H1 (cell line): ENCODE data around the gene TFRC. TPM values are rescaled to one million over a fixed set of nuclear protein-coding genes. Genes with fewer than 3 reads are reported as not detected.
A peak's percentile ranks its signal among the peaks of the same experiment; 100 is the strongest.

Experiments
- CTCF ChIA-PET: fragments of 300-600 bp; sonication (Branson Sonifier 250); formaldehyde crosslinking; loops from one replicate; lab custom pipeline; 2021; ENCODE audit not compliant: partially characterized antibody; lab: Charles Lee
- POLR2A ChIA-PET: fragments of 300-600 bp; sonication (Branson Sonifier 250); formaldehyde crosslinking; loops from one replicate; lab custom pipeline; 2021; ENCODE audit warnings: inconsistent platforms; ENCODE audit not compliant: partially characterized antibody; lab: Charles Lee
- DNase-seq, 2 experiments: peaks; one replicate each; pipeline versions ENCODE4 v3.0.0 to v3.0.0-alpha.2; 2010 to 2022; ENCODE audit warnings: low spot score in 2 of 2, low read depth in 1 of 2, mixed read lengths in 1 of 2
- FAIRE-seq: peaks from 2 replicates; lab custom pipeline; 2011; peaks lifted over from hg19 to GRCh38; lab: Jason Lieb, UNC
- H2AFZ ChIP-seq: 2 replicates; pipeline ENCODE4 v1.8.1; 2012; ENCODE audit warnings: low read length, inconsistent platforms
- H2AK5ac ChIP-seq: 2 replicates; pipeline ENCODE4 v1.6.1; 2013; ENCODE audit warnings: low read depth, low read length
- H2BK120ac ChIP-seq: replicated peaks from 2 replicates; pipeline ENCODE3; 2013; ENCODE audit warnings: low read depth, low read length, inconsistent platforms
- H2BK12ac ChIP-seq: 2 replicates; pipeline ENCODE4 v1.6.1; 2013; ENCODE audit warnings: low read depth, low read length
- H2BK15ac ChIP-seq: 2 replicates; pipeline ENCODE4 v1.6.1; 2013; ENCODE audit warnings: low read length
- H2BK20ac ChIP-seq: 2 replicates; pipeline ENCODE4 v1.6.1; 2013; ENCODE audit warnings: low read length
- H2BK5ac ChIP-seq: 2 replicates; pipeline ENCODE4 v1.6.1; 2013; ENCODE audit warnings: low read depth, low read length
- H3K14ac ChIP-seq: 2 replicates; pipeline ENCODE4 v1.6.1; 2013; ENCODE audit warnings: inconsistent platforms; ENCODE audit not compliant: insufficient read length
- H3K18ac ChIP-seq: 2 replicates; pipeline ENCODE4 v1.6.1; 2013; ENCODE audit warnings: low read length; ENCODE audit errors: extremely low read depth
- H3K23ac ChIP-seq: 2 replicates; pipeline ENCODE4 v1.6.1; 2013; ENCODE audit warnings: inconsistent platforms; ENCODE audit not compliant: insufficient read length
- H3K23me2 ChIP-seq: 2 replicates; pipeline ENCODE4 v1.6.1; 2013; ENCODE audit warnings: low read depth, low read length
- H3K27ac ChIP-seq: 2 replicates; pipeline ENCODE4 v1.6.1; 2011; ENCODE audit warnings: low read depth, low read length, inconsistent platforms
- H3K27me3 ChIP-seq, 4 experiments: replicated peaks in 1 of 4; 1 replicate in 1 of 4; 2 replicates in 3 of 4; pipeline versions ENCODE4 v1.6.1 to v1.8.1; 2011 to 2013; ENCODE audit warnings: low read length in 3 of 4, mild to moderate bottlenecking in 3 of 4, inconsistent platforms in 2 of 4, mixed read lengths in 2 of 4, moderate library complexity in 1 of 4; ENCODE audit not compliant: control insufficient read depth in 3 of 4, insufficient read depth in 3 of 4; ENCODE audit errors: extremely low read depth in 1 of 4
- H3K36me3 ChIP-seq, 4 experiments: 2 replicates each; pipeline versions ENCODE4 v1.6.1 to v1.8.1; 2011 to 2013; ENCODE audit warnings: mild to moderate bottlenecking in 4 of 4, low read length in 3 of 4, moderate library complexity in 2 of 4, control low read depth in 1 of 4, inconsistent platforms in 1 of 4; ENCODE audit not compliant: insufficient read depth in 4 of 4, control insufficient read depth in 2 of 4
- H3K4ac ChIP-seq: replicated peaks from 2 replicates; pipeline ENCODE3; 2013; ENCODE audit warnings: low read length, low read depth, mixed read lengths, inconsistent platforms; ENCODE audit not compliant: insufficient read length
- H3K4me1 ChIP-seq, 4 experiments: replicated peaks in 1 of 4; 1 replicate in 1 of 4; 2 replicates in 3 of 4; pipeline versions ENCODE4 v1.6.1 to v1.8.1; 2011 to 2013; ENCODE audit warnings: low read length in 3 of 4, inconsistent platforms in 2 of 4, mixed read lengths in 1 of 4; ENCODE audit not compliant: insufficient read depth in 4 of 4, control insufficient read depth in 3 of 4
- H3K4me2 ChIP-seq, 2 experiments: 2 replicates each; pipeline versions ENCODE4 v1.6.1 to v1.8.1; 2011 to 2013; ENCODE audit warnings: low read depth in 2 of 2, low read length in 2 of 2, control low read depth in 1 of 2, inconsistent platforms in 1 of 2, mild to moderate bottlenecking in 1 of 2; ENCODE audit not compliant: insufficient read depth in 1 of 2
- H3K4me3 ChIP-seq, 4 experiments: fragments of 200-600, 300-600 bp in 1 of 4; sonication (generic), shearing (Covaris generic), sonication (Bioruptor Twin) in 1 of 4; 2 replicates each; pipeline versions ENCODE4 v1.5.1 to v1.8.1; 2011 to 2016; ENCODE audit warnings: low read length in 4 of 4, low read depth in 3 of 4, control low read depth in 2 of 4, inconsistent platforms in 2 of 4, mild to moderate bottlenecking in 2 of 4, mixed read lengths in 1 of 4, moderate library complexity in 1 of 4; ENCODE audit not compliant: insufficient read depth in 2 of 4; ENCODE audit errors: extremely low read depth in 1 of 4
- H3K56ac ChIP-seq: replicated peaks from 2 replicates; pipeline ENCODE3; 2013; ENCODE audit warnings: low read depth, mild to moderate bottlenecking, mixed read lengths, low read length, inconsistent platforms; ENCODE audit not compliant: insufficient read length
- H3K79me1 ChIP-seq: 2 replicates; pipeline ENCODE4 v1.6.1; 2013; ENCODE audit warnings: low read depth, low read length, control low read depth
- H3K79me2 ChIP-seq, 2 experiments: 2 replicates each; pipeline versions ENCODE4 v1.6.1 to v1.8.1; 2012 to 2013; ENCODE audit warnings: low read length in 2 of 2, mild to moderate bottlenecking in 2 of 2, inconsistent platforms in 1 of 2; ENCODE audit not compliant: insufficient read depth in 2 of 2, control insufficient read depth in 1 of 2
- H3K9ac ChIP-seq, 4 experiments: replicated peaks in 1 of 4; 1 replicate in 1 of 4; 2 replicates in 3 of 4; pipeline versions ENCODE4 v1.6.1 to v1.8.1; 2011 to 2013; ENCODE audit warnings: low read depth in 3 of 4, low read length in 3 of 4, control low read depth in 2 of 4, mild to moderate bottlenecking in 2 of 4, moderate library complexity in 2 of 4, inconsistent platforms in 1 of 4; ENCODE audit errors: extremely low read depth in 1 of 4
- H3K9me3 ChIP-seq, 2 experiments: 2 replicates each; pipeline versions ENCODE4 v1.6.1 to v1.8.1; 2012 to 2013; ENCODE audit warnings: mild to moderate bottlenecking in 2 of 2, moderate library complexity in 2 of 2, control low read depth in 1 of 2, inconsistent platforms in 1 of 2, low read depth in 1 of 2, low read length in 1 of 2, mixed read lengths in 1 of 2; ENCODE audit not compliant: insufficient read depth in 2 of 2
- H4K20me1 ChIP-seq, 2 experiments: replicated peaks in 1 of 2; 2 replicates each; pipeline versions ENCODE3 to v1.8.1; 2011 to 2013; ENCODE audit warnings: inconsistent platforms in 2 of 2, low read length in 2 of 2, mild to moderate bottlenecking in 1 of 2; ENCODE audit not compliant: insufficient read depth in 2 of 2, control insufficient read depth in 1 of 2
- H4K5ac ChIP-seq: 2 replicates; pipeline ENCODE4 v1.6.1; 2013; ENCODE audit warnings: low read length, low read depth, mixed read lengths, inconsistent platforms; ENCODE audit not compliant: insufficient read length
- H4K8ac ChIP-seq: 2 replicates; pipeline ENCODE4 v1.8.0; 2013; ENCODE audit warnings: mild to moderate bottlenecking, moderate library complexity, low read length, inconsistent platforms; ENCODE audit not compliant: insufficient read depth; ENCODE audit errors: extremely low read depth
- H4K91ac ChIP-seq: replicated peaks from 2 replicates; pipeline ENCODE3; 2013; ENCODE audit warnings: low read length, mixed read lengths, inconsistent platforms; ENCODE audit not compliant: insufficient read length
- EZH2 ChIP-seq: fragments of 200-600 bp; sonication (generic); IDR thresholded peaks from 2 replicates; pipeline ENCODE4 v1.7.1; 2012; ENCODE audit warnings: low read depth, mild to moderate bottlenecking, moderate library complexity, low read length, inconsistent platforms; ENCODE audit not compliant: severe bottlenecking
- FOSL1 ChIP-seq: IDR thresholded peaks from 2 replicates; pipeline ENCODE4 v1.6.1; 2011; ENCODE audit warnings: mild to moderate bottlenecking, low read depth, low read length, moderate library complexity; ENCODE audit not compliant: insufficient read depth
- GABPA ChIP-seq: IDR thresholded peaks from 2 replicates; pipeline ENCODE4 v1.6.1; 2011; ENCODE audit warnings: mild to moderate bottlenecking, low read length, moderate library complexity, borderline replicate concordance; ENCODE audit not compliant: insufficient read depth
- NANOG ChIP-seq: IDR thresholded peaks from 2 replicates; pipeline ENCODE4 v1.6.1; 2011; ENCODE audit warnings: low read length, low read depth, mild to moderate bottlenecking, inconsistent platforms; ENCODE audit not compliant: insufficient read depth, poor library complexity, severe bottlenecking
- POLR2AphosphoS5 ChIP-seq: IDR thresholded peaks from 2 replicates; pipeline ENCODE4 v1.6.1; 2011; ENCODE audit warnings: low read depth, low read length
- SP4 ChIP-seq: IDR thresholded peaks from 2 replicates; pipeline ENCODE4 v1.6.1; 2012; ENCODE audit warnings: low read length, inconsistent platforms
- SUZ12 ChIP-seq: fragments of 200-600 bp; sonication (generic); IDR thresholded peaks from 2 replicates; pipeline ENCODE4 v1.6.1; 2012; ENCODE audit warnings: mild to moderate bottlenecking, inconsistent platforms, low read length, moderate library complexity, mixed read lengths
- TAF7 ChIP-seq: optimal IDR thresholded peaks from 2 replicates; pipeline ENCODE3; 2011; ENCODE audit warnings: low read depth, mild to moderate bottlenecking, inconsistent platforms, low read length, moderate library complexity, borderline replicate concordance
- WGBS, 2 experiments: shearing (Covaris generic) in 1 of 2; methylation state at CpG; one replicate each; pipeline versions ENCODE4 v1.1.6 to v1.1.7; 2013 to 2015; ENCODE audit warnings: low lambda C conversion rate in 2 of 2, mixed read lengths in 2 of 2, inconsistent platforms in 1 of 2, low coverage in 1 of 2, missing lambda C conversion rate in 1 of 2; ENCODE audit not compliant: insufficient replicate concordance in 2 of 2, insufficient coverage in 1 of 2, insufficient read length in 1 of 2; ENCODE audit errors: extremely low coverage in 1 of 2, missing lambda C conversion rate in 1 of 2; 5-methylcytosine and 5-hydroxymethylcytosine counted together
- polyA plus RNA-seq, 7 experiments: library from polyadenylated mRNA; depleted of rRNA in 3 of 7; stranded (reverse) in 5 of 7; unstranded in 2 of 7; fragments of >200 nt in 5 of 7; fragments of 200-250 nt in 2 of 7; gene quantifications; 1 replicate in 5 of 7; 2 replicates in 1 of 7; 4 replicates in 1 of 7; pipeline versions ENCODE4 v1.2.1 to v1.2.3, GENCODE V29; 2011 to 2013; ENCODE audit warnings: missing spikeins in 2 of 7, mixed read lengths in 2 of 7
- total RNA-seq: library from RNA; stranded (reverse); fragmentation: NEBNext Ultra II Directional; extraction: Animal tissue kit (Norgen Biotek cat#: 25700); gene quantifications from 2 replicates; pipeline ENCODE4 v1.2.1, GENCODE V29; 2021

The TFRC gene
- total and polyA plus RNA-seq, 2 of the 8 experiments (the other 6 are each of a cell fraction or from before 2014, with no cell fraction given), result 67.3 to 161 TPM

- Histone ChIP-seq H2BK15ac (no peak overlapping the region), H3K4me3 (no peak overlapping the region), H3K23ac (no peak overlapping the region), H2AK5ac (0 out of 2 replicates have a peak overlapping the region, but pooled peaks have one; percentile 39), H4K5ac (no peak overlapping the region), H3K36me3 (no peaks in the 10 kb centered on the region), H4K8ac (no peak overlapping the region), H3K27me3 (no peaks in the 10 kb centered on the region), H4K91ac (no peak overlapping the region), H3K56ac (no peak overlapping the region), H3K4ac (no peak overlapping the region), H3K4me2 (no peak overlapping the region), H4K20me1 (no peaks in the 10 kb centered on the region), H3K18ac (no peak overlapping the region), H3K9me3 (no peaks in the 10 kb centered on the region), H2AFZ (no peak overlapping the region), H3K4me1 (no peaks in the 10 kb centered on the region), H3K14ac (no peak overlapping the region), H2BK12ac (no peak overlapping the region), H3K9ac (no peak overlapping the region), H2BK5ac (no peak overlapping the region), H3K79me2 (no peaks in the 10 kb centered on the region), H3K27ac (no peak overlapping the region), H2BK20ac (no peak overlapping the region), H3K23me2 (no peaks in the 10 kb centered on the region), H2BK120ac (no peak overlapping the region), H3K79me1 (no peaks in the 10 kb centered on the region)
- TF ChIP-seq EZH2 (no peak), SP4 (no peak), GABPA (no peak), NANOG (no peak), SUZ12 (no peak), POLR2AphosphoS5 (no peak), TAF7 (no peak), FOSL1 (no peak)
- 93% methylated on average over 11 of the region's 11 CpGs; no CpG with 5 or more reads in 1 of the 2 experiments for WGBS, 2 experiments
- no peak for FAIRE-seq
- no peak for DNase-seq
- POLR2A ChIA-PET, result interaction anchor here (0.7 to 1.5 kb wide), 2 partner anchors 9 to 30 kb away, joined by 3 read pairs; no protein-coding TSS in a partner anchor
- CTCF ChIA-PET, result interaction anchor here (0.6 to 1.3 kb wide), 2 partner anchors 48 to 106 kb away, joined by 3 to 4 read pairs; no protein-coding TSS in a partner anchor
Observed at GRCh38 chr3:196121066-196121465, 39.2 kb upstream of the TFRC start.
